Measurements from ENCODE around the gene KREMEN2. TPM values are rescaled to one million over a fixed set of nuclear protein-coding genes. Genes with fewer than 3 reads are reported as not detected.
A peak's percentile ranks its signal among the peaks of the same experiment; 100 is the strongest.

KREMEN2 gene
- total RNA-seq, 1 experiment from 2014 or later = 8.4 TPM

DNA sequence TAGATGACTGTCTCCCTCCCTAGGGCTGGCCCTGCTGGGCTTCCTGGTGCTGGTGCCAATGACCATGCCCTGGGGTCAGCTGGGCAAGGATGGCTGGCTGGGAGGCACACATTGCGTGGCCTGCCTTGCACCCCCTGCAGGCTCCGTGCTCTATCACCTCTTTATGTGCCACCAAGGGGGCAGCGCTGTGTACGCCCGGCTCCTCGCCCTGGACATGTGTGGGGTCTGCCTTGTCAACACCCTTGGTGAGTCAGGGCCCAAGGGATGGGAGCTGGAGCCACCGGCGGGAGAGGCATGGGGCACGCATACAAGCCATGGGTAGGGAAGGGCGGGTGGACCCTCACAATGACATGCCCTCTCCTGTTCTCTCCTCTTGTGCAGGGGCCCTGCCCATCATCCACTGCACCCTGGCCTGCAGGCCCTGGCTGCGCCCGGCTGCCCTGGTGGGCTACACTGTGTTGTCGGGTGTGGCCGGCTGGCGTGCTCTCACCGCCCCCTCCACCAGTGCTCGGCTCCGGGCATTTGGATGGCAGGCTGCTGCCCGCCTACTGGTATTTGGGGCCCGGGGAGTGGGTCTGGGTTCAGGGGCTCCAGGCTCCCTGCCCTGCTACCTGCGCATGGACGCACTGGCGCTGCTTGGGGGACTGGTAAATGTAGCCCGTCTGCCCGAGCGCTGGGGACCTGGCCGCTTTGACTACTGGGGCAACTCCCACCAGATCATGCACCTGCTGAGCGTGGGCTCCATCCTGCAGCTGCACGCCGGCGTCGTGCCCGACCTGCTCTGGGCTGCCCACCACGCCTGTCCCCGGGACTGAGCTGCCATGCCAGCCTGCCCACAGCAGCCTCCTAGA is 7.3 kb downstream of the KREMEN2 start:
- Histone ChIP-seq H3K9me3 (ENCODE audit: insufficient read depth, low read depth) (no peaks in the 10 kb centered on the region), H2AFZ (no peak overlapping the region), H3K79me2 (ENCODE audit: low read depth) (peaks cover 6% of the 10 kb centered on the region; the same call in 1 of the 2 replicates), H3K36me3 (ENCODE audit: low read depth) (no peaks in the 10 kb centered on the region), H3K4me1 (replicated peaks; ENCODE audit: insufficient read depth) (no peaks in the 10 kb centered on the region; the same call in 1 of the 2 replicates), H4K20me1 (ENCODE audit: insufficient read depth) (no peaks in the 10 kb centered on the region; the same call in 1 of the 2 replicates), H3K4me2 (peak overlapping the region; percentile 96), H3K4me3 (no peak overlapping the region; the same call in 1 of the 2 replicates), H3K27me3 (ENCODE audit: insufficient read depth, low read depth) (no peaks in the 10 kb centered on the region), H3K9me2 (ENCODE audit: insufficient read depth) (no peaks in the 10 kb centered on the region), H3F3A (ENCODE audit: insufficient read depth, low read depth) (peaks cover 19% of the 10 kb centered on the region; the same call in 1 of the 2 replicates), H3K27ac (no peak overlapping the region)
- ChIA-PET CTCF (no interaction called here), POLR2A (ENCODE audit: unreplicated experiment) (interaction anchor here (0.5 kb wide), 1 partner anchor 25 kb away, joined by 7 read pairs; no protein-coding TSS in a partner anchor)
- TF ChIP-seq, protein P1, sequence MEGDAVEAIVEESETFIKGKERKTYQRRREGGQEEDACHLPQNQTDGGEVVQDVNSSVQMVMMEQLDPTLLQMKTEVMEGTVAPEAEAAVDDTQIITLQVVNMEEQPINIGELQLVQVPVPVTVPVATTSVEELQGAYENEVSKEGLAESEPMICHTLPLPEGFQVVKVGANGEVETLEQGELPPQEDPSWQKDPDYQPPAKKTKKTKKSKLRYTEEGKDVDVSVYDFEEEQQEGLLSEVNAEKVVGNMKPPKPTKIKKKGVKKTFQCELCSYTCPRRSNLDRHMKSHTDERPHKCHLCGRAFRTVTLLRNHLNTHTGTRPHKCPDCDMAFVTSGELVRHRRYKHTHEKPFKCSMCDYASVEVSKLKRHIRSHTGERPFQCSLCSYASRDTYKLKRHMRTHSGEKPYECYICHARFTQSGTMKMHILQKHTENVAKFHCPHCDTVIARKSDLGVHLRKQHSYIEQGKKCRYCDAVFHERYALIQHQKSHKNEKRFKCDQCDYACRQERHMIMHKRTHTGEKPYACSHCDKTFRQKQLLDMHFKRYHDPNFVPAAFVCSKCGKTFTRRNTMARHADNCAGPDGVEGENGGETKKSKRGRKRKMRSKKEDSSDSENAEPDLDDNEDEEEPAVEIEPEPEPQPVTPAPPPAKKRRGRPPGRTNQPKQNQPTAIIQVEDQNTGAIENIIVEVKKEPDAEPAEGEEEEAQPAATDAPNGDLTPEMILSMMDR (conservative IDR thresholded peaks at IDR 0.05) = no peak
- no peak for TF ChIP-seq EZH2 (IDR thresholded peaks at IDR 0.05; ENCODE audit: low read depth)
- intact Hi-C loops (cut with micrococcal nuclease; ENCODE audit: unreplicated experiment) = no loop called here
- no TSS peak for BruUV-seq (replicated peaks)
- DNase-seq = no peak

DNA sequence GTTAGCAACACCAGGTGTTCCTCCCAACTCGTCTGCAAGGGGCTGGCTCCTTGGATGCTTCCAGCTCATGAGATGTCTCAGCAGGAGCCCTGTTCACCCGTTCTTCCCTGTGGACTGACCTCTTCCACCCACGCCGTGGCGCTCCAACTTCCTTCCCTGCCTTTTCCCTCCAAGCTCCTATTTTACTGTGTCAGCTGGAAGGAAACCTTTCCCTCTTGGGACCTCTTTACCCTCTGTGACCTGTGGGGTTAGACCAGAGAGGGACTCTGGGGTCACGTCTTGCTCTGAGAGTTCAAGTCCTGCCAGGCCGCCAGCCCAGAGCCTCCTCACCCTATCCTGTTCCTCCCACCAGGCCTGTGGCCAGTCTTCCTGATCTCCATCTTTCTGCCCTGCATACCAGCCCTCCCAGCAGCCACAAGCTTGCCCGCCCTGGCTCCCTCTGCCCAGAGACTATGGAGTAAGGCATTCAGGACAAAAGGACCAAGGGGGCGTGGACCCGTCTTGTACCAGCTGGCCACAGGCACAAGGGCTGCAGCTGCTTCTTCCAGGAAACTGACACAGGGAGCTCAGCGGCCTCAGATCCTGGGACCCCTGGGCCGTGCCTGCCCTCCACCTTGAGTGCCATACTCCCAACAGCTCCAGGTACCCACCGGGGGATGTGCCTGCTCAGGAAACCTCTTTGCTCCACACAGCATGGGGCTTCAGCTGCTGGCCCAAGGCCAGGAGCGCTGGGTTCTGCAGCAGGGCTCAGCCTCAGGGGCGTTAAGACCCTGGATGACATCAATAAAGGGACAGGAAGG is 8.1 kb downstream of the KREMEN2 start:
- Histone ChIP-seq H3K9me2 (ENCODE audit: insufficient read depth) (no peaks in the 10 kb centered on the region), H3K4me3 (no peak overlapping the region), H3K36me3 (ENCODE audit: low read depth) (no peaks in the 10 kb centered on the region), H3K9me3 (ENCODE audit: insufficient read depth, low read depth) (no peaks in the 10 kb centered on the region), H3K4me1 (replicated peaks; ENCODE audit: insufficient read depth) (no peaks in the 10 kb centered on the region; the same call in 1 of the 2 replicates), H2AFZ (no peak overlapping the region), H3K27ac (no peak overlapping the region), H3K27me3 (ENCODE audit: insufficient read depth, low read depth) (no peaks in the 10 kb centered on the region), H3F3A (ENCODE audit: insufficient read depth, low read depth) (peaks cover 19% of the 10 kb centered on the region; the same call in 1 of the 2 replicates), H3K79me2 (ENCODE audit: low read depth) (peaks cover 6% of the 10 kb centered on the region; the same call in 1 of the 2 replicates), H4K20me1 (ENCODE audit: insufficient read depth) (no peaks in the 10 kb centered on the region; the same call in 1 of the 2 replicates), H3K4me2 (no peak overlapping the region)
- ChIA-PET CTCF (no interaction called here), POLR2A (ENCODE audit: unreplicated experiment) (interaction anchor here (0.6 kb wide), 1 partner anchor 9 kb away, joined by 3 read pairs; no protein-coding TSS in a partner anchor)
- intact Hi-C loops (cut with micrococcal nuclease; ENCODE audit: unreplicated experiment) = no loop called here
- BruUV-seq (replicated peaks) = no TSS peak
- DNase-seq = no peak
- TF ChIP-seq EZH2 (IDR thresholded peaks at IDR 0.05; ENCODE audit: low read depth) = no peak
- TF ChIP-seq, protein P1 (conservative IDR thresholded peaks at IDR 0.05) = no peak

DNA sequence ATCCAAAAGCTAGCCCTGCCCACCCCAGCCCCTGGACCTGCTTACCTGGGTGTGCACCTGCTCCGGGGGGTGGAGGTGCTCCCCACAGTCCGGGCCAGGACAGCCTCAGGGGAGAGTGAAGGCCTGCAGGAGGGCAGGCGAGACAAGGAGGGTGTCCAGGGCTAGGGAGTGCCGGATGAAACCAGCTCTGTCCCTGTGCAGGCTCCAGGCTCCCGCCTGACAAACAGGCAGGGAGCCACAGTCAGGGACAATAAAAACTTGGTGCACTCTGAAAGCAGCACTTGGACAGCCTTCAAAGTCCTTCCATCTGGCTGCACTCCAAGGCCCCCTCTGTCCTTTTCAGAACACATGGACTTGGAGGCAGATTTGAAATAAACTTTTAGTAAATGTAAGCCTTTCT is 9.0 kb downstream of the KREMEN2 start:
- Histone ChIP-seq H3K9me2 (ENCODE audit: insufficient read depth) (no peaks in the 10 kb centered on the region), H2AFZ (no peak overlapping the region), H3K4me1 (replicated peaks; ENCODE audit: insufficient read depth) (no peaks in the 10 kb centered on the region; the same call in 1 of the 2 replicates), H3K27me3 (ENCODE audit: insufficient read depth, low read depth) (no peaks in the 10 kb centered on the region), H3K9me3 (ENCODE audit: insufficient read depth, low read depth) (no peaks in the 10 kb centered on the region), H3F3A (ENCODE audit: insufficient read depth, low read depth) (peaks cover 19% of the 10 kb centered on the region; the same call in 1 of the 2 replicates), H3K36me3 (ENCODE audit: low read depth) (no peaks in the 10 kb centered on the region), H4K20me1 (ENCODE audit: insufficient read depth) (no peaks in the 10 kb centered on the region; the same call in 1 of the 2 replicates), H3K4me2 (no peak overlapping the region), H3K4me3 (no peak overlapping the region), H3K79me2 (ENCODE audit: low read depth) (peaks cover 6% of the 10 kb centered on the region; the same call in 1 of the 2 replicates), H3K27ac (no peak overlapping the region)
- intact Hi-C loops (cut with micrococcal nuclease; ENCODE audit: unreplicated experiment) = no loop called here
- no peak for TF ChIP-seq EZH2 (IDR thresholded peaks at IDR 0.05; ENCODE audit: low read depth)
- TF ChIP-seq, protein P1 (conservative IDR thresholded peaks at IDR 0.05) = no peak
- ChIA-PET CTCF (no interaction called here), POLR2A (ENCODE audit: unreplicated experiment) (interaction anchor here (0.6 kb wide), 1 partner anchor 14 kb away, joined by 4 read pairs; no protein-coding TSS in a partner anchor)
- no TSS peak for BruUV-seq (replicated peaks)
- no peak for DNase-seq

Measured in PC-9 (cell line).